SK-N-MC (cell line): Measurements from ENCODE around the gene KCNB1.

Experiments used
- EZH2 ChIP-seq: fragments of 200-600 bp; sonication (generic); IDR thresholded peaks from one replicate; pipeline ENCODE4 v1.6.1; 2017; ENCODE audit warnings: antibody characterized with exemption
- FOXP2 ChIP-seq: optimal IDR thresholded peaks from 2 replicates; pipeline ENCODE3; 2011; ENCODE audit warnings: mild to moderate bottlenecking, moderate library complexity; ENCODE audit not compliant: insufficient read depth; ENCODE audit errors: extremely low read length, control extremely low read depth
- POLR2AphosphoS5 ChIP-seq: IDR thresholded peaks from 2 replicates; pipeline ENCODE4 v1.6.1; 2012; ENCODE audit warnings: mild to moderate bottlenecking, low read depth, low read length, borderline replicate concordance

GRCh38 chr20:49462626-49463025, 19.8 kb downstream of the KCNB1 start:
- TF ChIP-seq EZH2 (no peak), POLR2AphosphoS5 (no peak), FOXP2 (no peak)
